Endodermal cell (in vitro differentiated cells): ENCODE data around the gene DGCR8. TPM values are rescaled to one million over a fixed set of nuclear protein-coding genes. Genes with fewer than 3 reads are reported as not detected.

Experiments used
- DNase-seq: peaks from one replicate; pipeline ENCODE4 v3.0.0-alpha.2; 2017
- H3K27ac ChIP-seq: 2 replicates; pipeline ENCODE4 v1.5.1; 2013; ENCODE audit warnings: mild to moderate bottlenecking, low read depth, low read length, moderate library complexity
- H3K27me3 ChIP-seq: 2 replicates; pipeline ENCODE4 v1.6.1; 2013; ENCODE audit warnings: mild to moderate bottlenecking, low read length, moderate library complexity; ENCODE audit not compliant: insufficient read depth, control insufficient read depth, poor library complexity, severe bottlenecking
- H3K36me3 ChIP-seq: 2 replicates; pipeline ENCODE4 v1.7.0; 2013; ENCODE audit warnings: mild to moderate bottlenecking, low read length, moderate library complexity; ENCODE audit not compliant: control insufficient read depth, insufficient read depth
- H3K4me1 ChIP-seq: one replicate; pipeline ENCODE4 v1.7.0; 2013; ENCODE audit warnings: low read length; ENCODE audit not compliant: control insufficient read depth, insufficient read depth
- H3K4me3 ChIP-seq: 2 replicates; pipeline ENCODE4 v1.5.1; 2013; ENCODE audit warnings: mild to moderate bottlenecking, low read length, moderate library complexity
- H3K9ac ChIP-seq: 2 replicates; pipeline ENCODE4 v1.6.1; 2013; ENCODE audit warnings: mild to moderate bottlenecking, low read length, moderate library complexity; ENCODE audit not compliant: poor library complexity, severe bottlenecking; ENCODE audit errors: extremely low read depth
- H3K9me3 ChIP-seq: 2 replicates; pipeline ENCODE4 v1.6.1; 2013; ENCODE audit warnings: mild to moderate bottlenecking, low read length, moderate library complexity; ENCODE audit not compliant: control insufficient read depth
- H3K27ac Mint-ChIP-seq: 2 replicates; pipeline ENCODE4 v1.8.0; 2020; ENCODE audit warnings: mixed read lengths
- H3K27me3 Mint-ChIP-seq: 2 replicates; pipeline ENCODE4 v1.8.0; 2021; ENCODE audit warnings: mild to moderate bottlenecking, mixed read lengths; ENCODE audit not compliant: insufficient read depth
- H3K36me3 Mint-ChIP-seq: 2 replicates; pipeline ENCODE4 v1.8.0; 2020; ENCODE audit warnings: low read depth, mixed read lengths
- H3K4me1 Mint-ChIP-seq: 2 replicates; pipeline ENCODE4 v1.8.0; 2020; ENCODE audit warnings: mixed read lengths
- H3K4me3 Mint-ChIP-seq: 2 replicates; pipeline ENCODE4 v1.8.0; 2020; ENCODE audit warnings: mild to moderate bottlenecking, moderate library complexity, mixed read lengths
- H3K9me3 Mint-ChIP-seq: 2 replicates; pipeline ENCODE4 v1.8.0; 2020; ENCODE audit warnings: mild to moderate bottlenecking, mixed read lengths
- WGBS, 2 experiments: methylation state at CpG; one replicate each; pipeline versions ENCODE4 v1.1.5 to v1.1.7; 2013; ENCODE audit warnings: missing lambda C conversion rate in 2 of 2, mixed read lengths in 1 of 2; ENCODE audit not compliant: insufficient coverage in 1 of 2, insufficient read length in 1 of 2; 5-methylcytosine and 5-hydroxymethylcytosine counted together
- total RNA-seq, 2 donors: library from RNA; stranded (reverse); fragmentation: NEBNext Ultra II Directional in 1 of 2; extraction: Animal tissue kit (Norgen Biotek cat#: 25700) in 1 of 2; gene quantifications; 2 replicates in 1 of 2; 3 replicates in 1 of 2; pipeline ENCODE4 v1.2.1, GENCODE V29; 2021
- TF ChIP-seq, protein P1 (sequence below): fragments of 200-600 bp; sonication (generic); conservative IDR thresholded peaks from 2 replicates; pipeline ENCODE4 v1.5.0; 2021; ENCODE audit warnings: antibody characterized with exemption, mild to moderate bottlenecking

Gene DGCR8
- total RNA-seq, 2 donors from 2014 or later = 61.3 to 76.1 TPM

GRCh38 chr22:20131859-20132685, 52.0 kb downstream of the DGCR8 start:
- TF ChIP-seq, protein P1, sequence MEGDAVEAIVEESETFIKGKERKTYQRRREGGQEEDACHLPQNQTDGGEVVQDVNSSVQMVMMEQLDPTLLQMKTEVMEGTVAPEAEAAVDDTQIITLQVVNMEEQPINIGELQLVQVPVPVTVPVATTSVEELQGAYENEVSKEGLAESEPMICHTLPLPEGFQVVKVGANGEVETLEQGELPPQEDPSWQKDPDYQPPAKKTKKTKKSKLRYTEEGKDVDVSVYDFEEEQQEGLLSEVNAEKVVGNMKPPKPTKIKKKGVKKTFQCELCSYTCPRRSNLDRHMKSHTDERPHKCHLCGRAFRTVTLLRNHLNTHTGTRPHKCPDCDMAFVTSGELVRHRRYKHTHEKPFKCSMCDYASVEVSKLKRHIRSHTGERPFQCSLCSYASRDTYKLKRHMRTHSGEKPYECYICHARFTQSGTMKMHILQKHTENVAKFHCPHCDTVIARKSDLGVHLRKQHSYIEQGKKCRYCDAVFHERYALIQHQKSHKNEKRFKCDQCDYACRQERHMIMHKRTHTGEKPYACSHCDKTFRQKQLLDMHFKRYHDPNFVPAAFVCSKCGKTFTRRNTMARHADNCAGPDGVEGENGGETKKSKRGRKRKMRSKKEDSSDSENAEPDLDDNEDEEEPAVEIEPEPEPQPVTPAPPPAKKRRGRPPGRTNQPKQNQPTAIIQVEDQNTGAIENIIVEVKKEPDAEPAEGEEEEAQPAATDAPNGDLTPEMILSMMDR = no peak
- Mint-ChIP-seq H3K4me1 (no peaks in the 10 kb centered on the region), H3K4me3 (peak overlapping the region; percentile 57), H3K27ac (no peak overlapping the region), H3K27me3 (no peaks in the 10 kb centered on the region), H3K9me3 (no peaks in the 10 kb centered on the region), H3K36me3 (peaks cover 11% of the 10 kb centered on the region)
- no peaks in the 10 kb centered on the region for H3K4me1 ChIP-seq
- peaks cover 16% of the 10 kb centered on the region for H3K36me3 ChIP-seq
- no peaks in the 10 kb centered on the region for H3K27me3 ChIP-seq
- H3K9me3 ChIP-seq = no peaks in the 10 kb centered on the region
- H3K4me3 ChIP-seq = peak overlapping the region; percentile 75
- 4 to 6% methylated on average over 16 to 72 of the region's 72 CpGs for WGBS, 2 experiments
- H3K9ac ChIP-seq = peak overlapping the region; percentile 6
- no peak for DNase-seq
- no peak overlapping the region for H3K27ac ChIP-seq

DNA sequence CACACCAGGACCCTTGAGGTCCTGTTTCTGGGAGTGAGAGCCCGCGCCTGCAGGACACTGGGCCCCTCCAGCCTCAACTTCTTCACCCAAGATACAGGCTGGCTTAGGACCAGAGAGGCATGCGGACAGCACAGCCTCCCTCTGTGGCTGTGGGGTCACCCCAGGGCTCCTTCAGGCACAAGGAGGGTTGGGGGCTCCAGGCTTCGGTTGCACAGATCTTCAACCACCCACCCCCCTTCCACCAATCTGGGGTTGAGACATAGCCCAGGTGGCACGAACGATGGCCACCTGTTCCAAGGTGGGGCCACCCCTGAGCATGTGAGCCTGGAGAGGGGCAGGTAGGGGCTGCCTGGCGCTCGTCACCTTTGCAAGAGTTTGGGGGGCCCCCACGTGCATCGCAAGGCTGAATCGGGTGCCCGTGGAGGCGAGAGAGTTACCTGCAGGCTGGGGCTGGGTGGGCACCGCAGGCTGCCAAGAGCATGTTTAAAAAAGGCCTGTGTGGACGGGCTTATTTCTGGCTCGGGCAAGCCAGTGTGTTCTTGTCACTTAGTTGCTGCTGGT, 52.7 kb downstream of the DGCR8 start:
- Histone ChIP-seq H3K27me3 (no peaks in the 10 kb centered on the region), H3K4me1 (no peaks in the 10 kb centered on the region), H3K9ac (peak overlapping the region; percentile 1), H3K9me3 (no peaks in the 10 kb centered on the region), H3K4me3 (peak overlapping the region; percentile 75), H3K27ac (no peak overlapping the region), H3K36me3 (peaks cover 9% of the 10 kb centered on the region)
- H3K36me3 Mint-ChIP-seq = peaks cover 4% of the 10 kb centered on the region
- H3K27me3 Mint-ChIP-seq = no peaks in the 10 kb centered on the region
- no peak overlapping the region for H3K27ac Mint-ChIP-seq
- no peaks in the 10 kb centered on the region for H3K9me3 Mint-ChIP-seq
- WGBS, 2 experiments = 86 to 88% methylated on average over 14 to 16 of the region's 16 CpGs
- peak overlapping the region; percentile 57 for H3K4me3 Mint-ChIP-seq
- H3K4me1 Mint-ChIP-seq = no peaks in the 10 kb centered on the region
- DNase-seq = no peak
- TF ChIP-seq, protein P1 = no peak

DNA sequence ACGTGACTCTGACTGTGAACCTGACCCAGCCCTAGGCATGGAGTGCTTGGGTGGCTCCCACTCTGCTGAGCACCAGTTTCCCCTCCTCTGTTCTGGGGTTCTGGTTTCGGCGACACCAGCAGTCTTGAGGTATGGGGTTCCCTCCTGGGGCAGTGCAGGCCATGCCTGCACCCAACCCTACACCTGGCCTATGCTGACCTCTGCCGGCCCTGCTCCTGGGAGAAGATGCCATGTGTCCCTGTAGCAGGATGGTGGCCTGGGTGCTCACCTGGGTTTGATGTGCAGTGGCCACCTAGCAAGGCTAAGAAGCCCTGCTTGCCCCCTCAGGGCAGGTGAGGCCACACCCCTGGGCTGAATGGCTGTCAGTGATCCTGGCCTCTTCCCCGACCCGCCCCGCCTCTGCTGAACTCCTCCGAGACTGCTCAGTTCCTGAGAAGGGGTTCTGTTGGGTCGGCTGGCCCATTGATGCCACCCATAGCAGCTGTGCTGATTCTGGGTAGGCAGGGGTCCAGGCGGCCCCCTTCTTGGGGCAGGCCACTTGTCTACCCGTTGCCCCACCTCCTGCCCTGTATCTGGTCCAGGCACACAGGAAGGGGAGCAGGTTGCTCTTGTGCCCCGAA, 54.0 kb downstream of the DGCR8 start:
- no peaks in the 10 kb centered on the region for H3K27me3 Mint-ChIP-seq
- TF ChIP-seq, protein P1 = no peak
- H3K4me3 Mint-ChIP-seq = peak overlapping the region; percentile 57
- H3K4me1 Mint-ChIP-seq = no peaks in the 10 kb centered on the region
- Histone ChIP-seq H3K27ac (no peak overlapping the region), H3K9ac (no peak overlapping the region), H3K36me3 (no peaks in the 10 kb centered on the region), H3K4me3 (no peak overlapping the region), H3K27me3 (no peaks in the 10 kb centered on the region), H3K9me3 (no peaks in the 10 kb centered on the region), H3K4me1 (no peaks in the 10 kb centered on the region)
- no peak overlapping the region for H3K27ac Mint-ChIP-seq
- no peak for DNase-seq
- WGBS, 2 experiments = 91 to 92% methylated on average over 4 to 12 of the region's 12 CpGs
- peaks cover 2% of the 10 kb centered on the region for H3K36me3 Mint-ChIP-seq
- no peaks in the 10 kb centered on the region for H3K9me3 Mint-ChIP-seq
